Fibroblast of villous mesenchyme (primary cell): ENCODE measurements around the gene MAGOHB. TPM values are rescaled to one million over a fixed set of nuclear protein-coding genes. Genes with fewer than 3 reads are reported as not detected.
"Not testable (repeated sequence)": the region's sequence is repeated elsewhere in the genome, so short reads cannot be mapped to it uniquely, and the experiment has no call there.

Experiments
- DNase-seq: peaks from one replicate; pipeline ENCODE4 v3.0.0-alpha.2; 2010; ENCODE audit warnings: low read depth
- H3K4me3 ChIP-seq: 2 replicates; pipeline ENCODE4 v1.5.1; 2011; ENCODE audit warnings: low read depth, mild to moderate bottlenecking, low read length
- total RNA-seq: library from RNA; depleted of rRNA; stranded (reverse); fragments of >200 nt; gene quantifications from 2 replicates; pipeline ENCODE4 v1.2.3, GENCODE V29; 2012
- TF ChIP-seq, protein P1 (sequence below): IDR thresholded peaks from 2 replicates; pipeline ENCODE4 v1.5.1; 2012; ENCODE audit warnings: low read depth, mild to moderate bottlenecking, low read length; ENCODE audit not compliant: insufficient read depth

MAGOHB gene
- total RNA-seq, 1 donor: 20.3 TPM

DNA sequence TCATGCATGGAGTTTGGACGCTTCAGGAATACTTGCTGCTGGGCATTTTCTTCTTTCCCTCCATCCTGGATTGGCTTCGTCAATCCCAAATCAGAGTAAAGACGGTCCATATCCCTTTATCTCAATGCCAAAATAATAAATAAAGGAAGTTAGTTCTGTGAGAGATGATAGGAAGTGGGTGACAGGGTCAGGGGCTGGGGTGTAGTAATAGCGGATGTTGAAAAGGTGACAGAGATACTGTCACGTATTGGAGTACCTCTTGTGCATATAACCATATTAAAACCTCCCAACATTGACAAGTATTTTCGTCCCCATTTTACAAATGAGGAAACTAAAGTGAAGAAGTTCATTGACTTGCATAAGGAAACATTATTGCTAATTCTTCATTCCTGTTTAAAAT, 12.4 kb downstream of the MAGOHB start:
- TF ChIP-seq, protein P1, sequence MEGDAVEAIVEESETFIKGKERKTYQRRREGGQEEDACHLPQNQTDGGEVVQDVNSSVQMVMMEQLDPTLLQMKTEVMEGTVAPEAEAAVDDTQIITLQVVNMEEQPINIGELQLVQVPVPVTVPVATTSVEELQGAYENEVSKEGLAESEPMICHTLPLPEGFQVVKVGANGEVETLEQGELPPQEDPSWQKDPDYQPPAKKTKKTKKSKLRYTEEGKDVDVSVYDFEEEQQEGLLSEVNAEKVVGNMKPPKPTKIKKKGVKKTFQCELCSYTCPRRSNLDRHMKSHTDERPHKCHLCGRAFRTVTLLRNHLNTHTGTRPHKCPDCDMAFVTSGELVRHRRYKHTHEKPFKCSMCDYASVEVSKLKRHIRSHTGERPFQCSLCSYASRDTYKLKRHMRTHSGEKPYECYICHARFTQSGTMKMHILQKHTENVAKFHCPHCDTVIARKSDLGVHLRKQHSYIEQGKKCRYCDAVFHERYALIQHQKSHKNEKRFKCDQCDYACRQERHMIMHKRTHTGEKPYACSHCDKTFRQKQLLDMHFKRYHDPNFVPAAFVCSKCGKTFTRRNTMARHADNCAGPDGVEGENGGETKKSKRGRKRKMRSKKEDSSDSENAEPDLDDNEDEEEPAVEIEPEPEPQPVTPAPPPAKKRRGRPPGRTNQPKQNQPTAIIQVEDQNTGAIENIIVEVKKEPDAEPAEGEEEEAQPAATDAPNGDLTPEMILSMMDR: no peak
- no peak for DNase-seq
- H3K4me3 ChIP-seq: no peak overlapping the region

DNA sequence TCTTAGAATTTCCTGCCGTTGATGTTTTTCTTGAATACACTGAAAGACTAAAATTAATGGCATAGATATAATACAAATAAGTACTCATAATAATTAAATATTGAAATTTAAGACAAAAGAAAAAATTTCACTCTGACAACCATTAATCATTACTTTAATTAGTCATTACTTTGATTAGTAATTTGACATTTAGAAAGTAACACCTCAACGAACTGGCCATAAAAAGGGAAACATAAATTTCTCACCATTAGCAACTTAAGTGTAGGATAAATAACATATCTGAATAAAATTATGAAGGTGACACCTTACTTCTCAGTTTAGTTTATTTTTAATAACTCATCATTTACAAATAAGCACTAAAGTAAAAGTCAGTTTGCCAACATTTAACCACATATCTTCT, 17.5 kb downstream of the MAGOHB start:
- no peak overlapping the region for H3K4me3 ChIP-seq
- TF ChIP-seq, protein P1: no peak
- no peak for DNase-seq

DNA sequence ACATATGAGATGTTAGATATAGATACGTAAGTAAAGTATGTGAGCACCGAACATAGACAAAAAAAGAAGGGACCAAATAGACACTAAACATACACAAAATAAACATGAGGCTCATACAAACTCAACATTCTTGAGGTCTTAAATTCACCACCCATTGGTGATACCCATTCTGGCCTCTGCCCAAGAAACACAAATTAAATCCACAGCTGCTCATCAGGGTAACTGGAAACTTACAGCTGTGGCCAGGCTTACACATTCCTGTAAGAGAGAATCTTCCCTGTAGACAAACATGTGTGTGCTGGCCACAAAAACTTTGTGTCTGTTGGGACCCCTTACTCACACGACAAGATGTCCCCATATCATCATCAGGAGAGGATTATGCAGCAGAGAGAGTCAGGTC, 22.4 kb downstream of the MAGOHB start:
- H3K4me3 ChIP-seq: no peak overlapping the region
- TF ChIP-seq, protein P1: no peak
- DNase-seq: peak; percentile 30

DNA sequence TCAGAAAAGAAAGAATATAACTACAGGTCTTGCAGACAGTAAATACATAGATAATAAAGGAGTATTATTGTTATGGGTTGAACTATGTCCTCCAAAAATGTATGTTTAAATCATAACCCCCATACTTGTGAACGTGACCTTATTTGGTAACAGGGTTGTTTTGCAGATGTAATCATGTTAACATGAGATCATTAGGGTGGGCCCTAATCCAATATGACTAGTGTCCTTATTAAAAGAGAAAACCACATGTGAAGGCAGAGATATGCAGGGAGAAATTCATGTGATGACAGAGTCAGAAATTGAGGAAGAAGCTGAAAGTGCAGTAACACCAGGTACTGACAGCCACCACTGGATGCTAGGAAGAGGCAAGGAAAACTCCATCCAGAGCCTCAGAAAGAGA, 29.0 kb downstream of the MAGOHB start:
- peak; percentile 8 for DNase-seq
- H3K4me3 ChIP-seq: no peak overlapping the region
- TF ChIP-seq, protein P1: no peak

DNA sequence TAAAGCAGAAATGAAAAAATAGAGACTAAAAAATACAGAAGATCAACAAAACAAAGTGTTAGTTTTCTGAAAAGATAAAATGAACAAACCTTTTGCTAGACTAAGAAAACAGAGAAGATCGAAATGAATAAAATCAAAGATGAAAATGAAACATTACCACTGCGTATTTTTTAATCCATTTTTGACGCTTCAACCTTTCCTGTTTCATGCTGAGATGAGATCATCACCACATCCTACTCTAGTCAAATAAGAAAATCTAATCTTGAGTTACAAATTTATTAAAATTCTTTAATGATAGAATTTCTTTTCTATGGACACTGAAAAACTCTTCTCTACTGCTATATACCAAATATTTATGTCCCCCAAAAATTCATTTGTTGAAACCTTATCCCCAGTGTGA, 30.7 kb downstream of the MAGOHB start:
- no peak for DNase-seq
- H3K4me3 ChIP-seq: no peak overlapping the region
- TF ChIP-seq, protein P1: no peak

DNA sequence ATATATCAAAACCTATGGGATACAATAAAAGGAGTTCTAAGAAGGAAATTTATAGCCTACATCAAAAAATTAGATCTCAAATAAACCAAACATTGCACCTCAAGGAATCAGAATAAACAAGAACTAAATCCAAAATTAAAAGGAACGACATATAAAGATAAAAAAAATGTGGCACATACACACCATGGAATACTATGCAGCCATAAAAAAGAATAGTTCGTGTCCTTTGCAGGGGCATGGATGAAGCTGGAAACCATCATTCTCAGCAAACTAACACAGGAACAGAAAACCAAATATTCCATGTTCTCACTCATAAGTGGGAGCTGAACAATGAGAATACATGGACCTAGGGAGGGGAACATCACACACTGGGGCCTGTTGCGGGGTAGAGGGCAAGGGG, 31.3 kb downstream of the MAGOHB start:
- not testable (repeated sequence) for DNase-seq, H3K4me3 ChIP-seq

DNA sequence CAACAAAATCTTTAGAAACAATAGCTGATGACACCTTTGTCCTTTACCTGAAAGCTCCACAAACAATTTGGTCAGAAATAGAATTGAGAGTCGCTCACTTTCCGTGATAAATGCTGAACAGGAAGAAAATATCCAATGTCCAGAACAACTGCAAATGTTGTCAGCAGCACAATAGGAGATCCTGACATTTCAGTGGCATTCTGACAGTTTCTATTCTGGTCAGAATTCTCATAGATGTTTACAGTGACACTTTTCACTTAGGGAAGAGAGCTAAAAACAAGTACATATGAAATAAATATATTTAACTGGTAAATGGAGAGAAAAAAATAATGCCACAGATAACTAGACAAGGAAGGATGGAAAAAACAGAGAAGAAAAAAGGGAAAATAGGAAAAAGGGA, 39.1 kb downstream of the MAGOHB start:
- TF ChIP-seq, protein P1: no peak
- DNase-seq: no peak
- H3K4me3 ChIP-seq: no peak overlapping the region

DNA sequence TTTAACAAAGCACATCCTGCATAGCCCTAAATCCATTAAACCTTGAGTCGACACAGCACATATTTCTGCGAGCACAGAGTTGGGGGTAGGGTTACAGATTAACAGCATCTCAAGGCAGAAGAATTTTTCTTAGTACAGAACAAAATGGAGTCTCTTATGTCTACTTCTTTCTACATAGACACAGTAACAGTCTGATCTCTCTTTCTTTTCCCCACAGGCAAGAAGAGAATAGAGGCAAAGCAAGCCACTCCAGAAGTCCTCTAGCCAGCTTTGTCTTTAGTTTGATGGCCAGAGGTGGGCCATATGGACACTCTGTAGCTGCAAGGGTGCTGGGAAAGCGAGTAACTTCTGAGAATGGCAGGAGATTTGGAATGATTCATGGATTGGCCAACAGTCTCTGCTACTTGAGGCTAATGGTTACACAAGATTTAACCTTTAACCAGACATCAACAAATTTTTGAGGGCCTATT, 41.4 kb downstream of the MAGOHB start:
- peak; percentile 86 for DNase-seq
- not testable (repeated sequence) for H3K4me3 ChIP-seq
